Measurements from ENCODE around the gene PRXL2B.

The PRXL2B gene

GRCh38 chr1:2637442-2638145 lies 51.0 kb downstream of the PRXL2B start:
- Histone ChIP-seq H3K27me3 (replicated peaks; ENCODE audit: insufficient read depth, low read length) (peaks cover 54% of the 10 kb centered on the region), H4K20me1 (ENCODE audit: insufficient read depth, low read length) (no peaks in the 10 kb centered on the region), H3K4me3 (ENCODE audit: low read length) (no peak overlapping the region), H3K9me2 (replicated peaks; ENCODE audit: insufficient read depth, low read length) (no peaks in the 10 kb centered on the region), H2AFZ (ENCODE audit: low read length) (no peak overlapping the region), H3F3A (ENCODE audit: insufficient read depth, low read length) (no peaks in the 10 kb centered on the region), H3K36me3 (replicated peaks; ENCODE audit: insufficient read depth, low read length) (no peaks in the 10 kb centered on the region), H3K9me3 (replicated peaks; ENCODE audit: insufficient read depth, low read length) (no peaks in the 10 kb centered on the region), H3K4me2 (ENCODE audit: low read depth, low read length) (no peak overlapping the region), H3K4me1 (ENCODE audit: low read length) (no peaks in the 10 kb centered on the region), H3K27ac (ENCODE audit: low read length) (no peak overlapping the region), H3K79me2 (ENCODE audit: low read length) (no peaks in the 10 kb centered on the region), H3K9ac (ENCODE audit: low read length) (no peak overlapping the region)
- TF ChIP-seq CTCF (IDR thresholded peaks at IDR 0.05; ENCODE audit: low read length) (no peak), EZH2phosphoT487 (IDR thresholded peaks at IDR 0.05; ENCODE audit: low read length) (no peak), EZH2 (optimal IDR thresholded peaks at IDR 0.05; ENCODE audit: low read depth, low read length) (no peak)
- no peak for DNase-seq

- Histone ChIP-seq H3K36me3 (replicated peaks; ENCODE audit: insufficient read depth, low read length) (no peaks in the 10 kb centered on the region), H3F3A (ENCODE audit: insufficient read depth, low read length) (no peaks in the 10 kb centered on the region), H3K4me2 (ENCODE audit: low read depth, low read length) (no peak overlapping the region), H3K27ac (ENCODE audit: low read length) (no peak overlapping the region), H3K4me1 (ENCODE audit: low read length) (no peaks in the 10 kb centered on the region), H3K9me2 (replicated peaks; ENCODE audit: insufficient read depth, low read length) (no peaks in the 10 kb centered on the region), H3K9me3 (replicated peaks; ENCODE audit: insufficient read depth, low read length) (no peaks in the 10 kb centered on the region), H3K9ac (ENCODE audit: low read length) (no peak overlapping the region), H3K27me3 (replicated peaks; ENCODE audit: insufficient read depth, low read length) (peaks cover 47% of the 10 kb centered on the region), H3K79me2 (ENCODE audit: low read length) (no peaks in the 10 kb centered on the region), H3K4me3 (ENCODE audit: low read length) (no peak overlapping the region), H4K20me1 (ENCODE audit: insufficient read depth, low read length) (no peaks in the 10 kb centered on the region), H2AFZ (ENCODE audit: low read length) (no peak overlapping the region)
- no peak for DNase-seq
- no peak for TF ChIP-seq EZH2phosphoT487 (IDR thresholded peaks at IDR 0.05; ENCODE audit: low read length)
- TF ChIP-seq CTCF (IDR thresholded peaks at IDR 0.05; ENCODE audit: low read length): no peak
- no peak for TF ChIP-seq EZH2 (optimal IDR thresholded peaks at IDR 0.05; ENCODE audit: low read depth, low read length)
Measured at GRCh38 chr1:2638466-2639115, 52.0 kb downstream of the PRXL2B start.

- no peaks in the 10 kb centered on the region for H3K9me3 ChIP-seq (replicated peaks; ENCODE audit: insufficient read depth, low read length)
- H3K4me2 ChIP-seq (ENCODE audit: low read depth, low read length): no peak overlapping the region
- no peaks in the 10 kb centered on the region for H3K36me3 ChIP-seq (replicated peaks; ENCODE audit: insufficient read depth, low read length)
- H3K4me1 ChIP-seq (ENCODE audit: low read length): no peaks in the 10 kb centered on the region
- H3F3A ChIP-seq (ENCODE audit: insufficient read depth, low read length): no peaks in the 10 kb centered on the region
- H2AFZ ChIP-seq (ENCODE audit: low read length): no peak overlapping the region
- H3K27ac ChIP-seq (ENCODE audit: low read length): no peak overlapping the region
- TF ChIP-seq EZH2 (optimal IDR thresholded peaks at IDR 0.05; ENCODE audit: low read depth, low read length) (no peak), EZH2phosphoT487 (IDR thresholded peaks at IDR 0.05; ENCODE audit: low read length) (no peak), CTCF (IDR thresholded peaks at IDR 0.05; ENCODE audit: low read length) (no peak)
- peaks cover 47% of the 10 kb centered on the region for H3K27me3 ChIP-seq (replicated peaks; ENCODE audit: insufficient read depth, low read length)
- no peak overlapping the region for H3K4me3 ChIP-seq (ENCODE audit: low read length)
- no peaks in the 10 kb centered on the region for H3K79me2 ChIP-seq (ENCODE audit: low read length)
- H3K9ac ChIP-seq (ENCODE audit: low read length): no peak overlapping the region
- H3K9me2 ChIP-seq (replicated peaks; ENCODE audit: insufficient read depth, low read length): no peaks in the 10 kb centered on the region
- DNase-seq: no peak
- H4K20me1 ChIP-seq (ENCODE audit: insufficient read depth, low read length): no peaks in the 10 kb centered on the region
Measured at GRCh38 chr1:2639203-2639602, 52.6 kb downstream of the PRXL2B start.

Data from MM.1S (cell line).